ENCODE results near the gene IRF4.

DNA sequence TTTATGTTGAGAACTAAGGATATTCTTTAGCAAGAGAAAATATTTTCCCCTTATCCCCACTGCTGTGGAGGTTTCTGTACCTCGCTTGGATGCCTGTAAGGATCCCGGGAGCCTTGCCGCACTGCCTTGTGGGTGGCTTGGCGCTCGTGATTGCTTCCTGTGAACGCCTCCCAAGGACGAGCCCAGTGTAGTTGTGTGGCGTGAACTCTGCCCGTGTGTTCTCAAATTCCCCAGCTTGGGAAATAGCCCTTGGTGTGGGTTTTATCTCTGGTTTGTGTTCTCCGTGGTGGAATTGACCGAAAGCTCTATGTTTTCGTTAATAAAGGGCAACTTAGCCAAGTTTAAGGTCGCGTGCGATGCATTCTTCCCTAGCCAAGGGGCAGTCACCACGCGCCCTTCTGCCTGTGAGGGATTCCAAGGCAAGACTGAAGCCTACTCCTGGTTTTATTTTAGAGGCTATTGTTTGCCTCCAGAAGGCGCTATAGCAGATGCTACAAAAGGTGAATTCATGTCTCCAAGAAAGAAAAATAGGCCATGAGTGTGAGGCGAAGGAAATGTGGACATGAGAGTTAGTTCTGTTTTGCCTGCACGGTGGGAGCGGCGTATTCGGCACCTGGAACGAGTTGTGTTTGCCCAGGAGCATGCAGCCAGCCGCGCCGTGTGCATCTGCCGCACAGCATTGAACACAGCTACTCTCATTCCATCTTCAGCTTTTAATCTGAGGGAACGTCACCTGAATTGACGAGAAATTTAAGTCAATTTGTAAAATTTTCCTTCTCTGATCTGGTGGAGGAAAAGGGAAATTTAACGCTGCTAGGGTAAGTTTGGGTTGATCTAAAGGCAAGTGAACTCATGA is 40.3 kb upstream of the IRF4 start:
- TF ChIP-seq, protein P1, sequence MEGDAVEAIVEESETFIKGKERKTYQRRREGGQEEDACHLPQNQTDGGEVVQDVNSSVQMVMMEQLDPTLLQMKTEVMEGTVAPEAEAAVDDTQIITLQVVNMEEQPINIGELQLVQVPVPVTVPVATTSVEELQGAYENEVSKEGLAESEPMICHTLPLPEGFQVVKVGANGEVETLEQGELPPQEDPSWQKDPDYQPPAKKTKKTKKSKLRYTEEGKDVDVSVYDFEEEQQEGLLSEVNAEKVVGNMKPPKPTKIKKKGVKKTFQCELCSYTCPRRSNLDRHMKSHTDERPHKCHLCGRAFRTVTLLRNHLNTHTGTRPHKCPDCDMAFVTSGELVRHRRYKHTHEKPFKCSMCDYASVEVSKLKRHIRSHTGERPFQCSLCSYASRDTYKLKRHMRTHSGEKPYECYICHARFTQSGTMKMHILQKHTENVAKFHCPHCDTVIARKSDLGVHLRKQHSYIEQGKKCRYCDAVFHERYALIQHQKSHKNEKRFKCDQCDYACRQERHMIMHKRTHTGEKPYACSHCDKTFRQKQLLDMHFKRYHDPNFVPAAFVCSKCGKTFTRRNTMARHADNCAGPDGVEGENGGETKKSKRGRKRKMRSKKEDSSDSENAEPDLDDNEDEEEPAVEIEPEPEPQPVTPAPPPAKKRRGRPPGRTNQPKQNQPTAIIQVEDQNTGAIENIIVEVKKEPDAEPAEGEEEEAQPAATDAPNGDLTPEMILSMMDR (IDR thresholded peaks at IDR 0.05; ENCODE audit: low read depth, low read length) = peak; percentile 32; the same call in 1 of the 2 replicates
- TF ChIP-seq EZH2phosphoT487 (IDR thresholded peaks at IDR 0.05; ENCODE audit: low read depth) = no peak

Measured in OCI-LY3 (cell line).